Measurements from ENCODE around the gene MIPEP.

MIPEP gene

GRCh38 chr13:23722726-23723453 is 166.3 kb downstream of the MIPEP start:
- in situ Hi-C loops (cut with HindIII; ENCODE audit: low sequenced_read_pairs), result no loop called here

DNA sequence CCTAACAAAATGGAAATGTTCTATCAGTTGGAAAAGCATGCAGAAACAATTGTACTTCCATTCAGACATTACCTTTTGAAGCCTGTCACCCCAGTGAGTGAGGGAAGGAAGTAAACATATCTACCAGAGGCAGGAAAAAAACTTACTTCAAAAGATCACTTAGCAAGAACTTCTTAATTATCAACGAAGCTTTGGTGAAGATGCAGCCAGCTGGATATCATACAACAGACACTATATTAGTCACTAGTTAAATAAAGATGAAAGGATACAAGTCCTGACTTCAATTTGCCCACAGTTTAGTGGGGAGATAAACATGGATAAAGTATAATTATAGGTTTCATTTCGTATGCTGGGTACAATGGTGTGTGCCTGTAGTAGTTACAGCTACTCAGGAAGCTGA is 170.2 kb downstream of the MIPEP start:
- in situ Hi-C loops (cut with HindIII; ENCODE audit: low sequenced_read_pairs), result no loop called here

DNA sequence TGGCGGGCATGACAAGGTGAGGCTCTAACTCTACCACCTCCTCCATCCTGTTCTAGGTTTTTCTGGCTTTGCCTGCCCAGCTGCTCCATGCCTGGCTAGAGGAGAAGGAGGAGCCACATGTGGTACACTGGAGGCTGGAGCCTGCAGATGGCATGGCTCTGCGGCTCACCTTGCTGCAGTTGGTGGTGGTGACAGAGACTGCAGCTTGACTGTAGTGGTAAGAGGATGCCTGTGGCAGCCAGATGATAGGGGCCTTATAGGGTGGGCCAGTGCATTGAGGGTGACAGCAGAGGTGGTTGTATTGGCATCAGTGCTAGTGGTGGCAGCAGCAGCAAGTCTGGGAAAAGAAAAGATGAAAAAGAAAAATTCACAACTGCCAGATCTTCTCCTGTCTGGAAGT is 172.8 kb downstream of the MIPEP start:
- in situ Hi-C loops (cut with HindIII; ENCODE audit: low sequenced_read_pairs), result no loop called here

- in situ Hi-C loops (cut with HindIII; ENCODE audit: low sequenced_read_pairs), result no loop called here
Observed at GRCh38 chr13:23715762-23716235, 173.4 kb downstream of the MIPEP start.

DNA sequence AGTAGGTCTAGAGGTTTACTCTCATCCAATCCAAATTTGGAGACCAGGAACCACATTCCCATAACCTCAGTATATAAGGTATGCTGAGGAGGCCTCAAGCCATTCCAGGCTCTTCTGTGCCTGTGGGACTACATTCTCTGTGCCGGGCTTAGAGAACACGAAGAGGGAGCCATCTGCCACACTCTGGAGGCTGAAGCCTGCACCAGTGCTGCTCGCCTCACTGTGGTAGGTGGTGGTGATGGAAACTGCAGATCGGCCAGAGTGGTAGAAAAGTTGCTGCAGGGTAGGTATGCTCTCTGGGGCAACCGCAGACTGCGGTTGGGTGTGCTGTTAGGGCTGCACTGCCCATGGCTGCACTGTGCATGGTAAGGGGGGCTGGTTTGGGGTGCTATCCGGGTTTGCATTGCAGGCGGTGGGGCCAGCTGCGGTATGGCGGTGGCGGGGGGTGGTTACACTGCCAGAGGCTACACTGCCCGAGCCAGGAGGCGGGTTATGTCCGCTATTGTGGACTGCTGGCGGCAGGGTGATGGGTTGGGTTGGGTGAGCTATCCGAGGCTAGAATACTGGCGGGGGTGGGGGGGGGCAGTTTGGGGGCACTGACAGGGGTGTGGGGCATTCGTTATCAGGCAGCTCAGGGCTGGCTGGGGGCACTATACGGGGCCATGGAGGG is 174.0 kb downstream of the MIPEP start:
- in situ Hi-C loops (cut with HindIII; ENCODE audit: low sequenced_read_pairs), result no loop called here

DNA sequence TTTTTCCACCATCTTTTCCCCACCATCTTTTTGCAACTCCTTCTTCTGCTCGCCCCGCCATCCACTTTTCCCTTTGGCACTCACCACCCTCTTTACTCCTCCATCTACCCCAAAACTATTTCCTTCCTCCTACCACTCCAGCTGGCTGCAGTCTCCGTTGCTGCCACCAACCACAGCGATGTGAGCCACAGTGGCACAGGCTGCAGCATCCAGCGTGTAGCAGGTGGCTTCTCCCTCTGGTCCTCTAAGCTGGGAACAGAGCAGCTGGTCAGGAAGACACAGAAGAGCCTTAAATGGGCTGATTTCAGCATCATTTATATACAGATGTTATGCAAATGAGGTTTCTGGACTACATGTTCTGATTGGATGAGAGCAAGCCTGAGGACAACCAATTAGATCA is 174.5 kb downstream of the MIPEP start:
- in situ Hi-C loops (cut with HindIII; ENCODE audit: low sequenced_read_pairs), result no loop called here

GRCh38 chr13:23711355-23711754 is 177.8 kb downstream of the MIPEP start:
- in situ Hi-C loops (cut with HindIII; ENCODE audit: low sequenced_read_pairs), result no loop called here

DNA sequence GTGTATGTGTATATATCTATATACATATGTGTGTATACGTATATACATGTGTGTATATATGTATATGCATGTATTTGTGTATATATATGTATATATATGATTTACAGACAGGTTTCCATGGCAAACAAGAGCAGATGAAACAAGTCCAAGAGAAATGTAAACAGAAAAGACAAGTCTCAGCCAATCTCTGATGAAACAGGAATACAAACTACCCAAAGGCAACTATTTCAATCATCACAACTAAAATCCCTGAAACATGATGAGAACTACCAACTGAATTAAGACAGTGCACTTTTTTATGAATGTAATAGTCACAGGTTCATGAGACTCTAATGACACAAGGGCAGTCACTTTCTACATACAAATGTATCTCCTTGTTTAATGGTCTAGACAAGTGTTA is 178.8 kb downstream of the MIPEP start:
- in situ Hi-C loops (cut with HindIII; ENCODE audit: low sequenced_read_pairs), result no loop called here

DNA sequence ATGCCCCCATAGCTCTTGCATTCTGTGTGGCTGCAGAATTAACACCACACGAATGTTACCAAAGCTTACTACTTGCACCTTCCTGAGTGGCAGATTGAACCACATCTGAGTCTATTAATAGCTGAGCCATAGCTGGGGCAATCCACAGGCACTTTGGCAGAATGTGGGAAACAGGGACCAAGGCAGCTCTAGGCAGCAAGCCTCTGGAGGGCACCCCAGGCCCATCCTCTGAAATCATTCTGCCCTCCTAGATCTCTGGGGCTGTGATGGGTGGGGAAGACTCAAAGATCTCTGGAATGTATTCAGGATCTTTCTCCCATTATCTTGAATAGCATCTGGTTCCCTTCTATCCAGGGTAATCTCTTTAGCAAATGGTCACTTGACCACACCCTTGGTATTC is 179.7 kb downstream of the MIPEP start:
- in situ Hi-C loops (cut with HindIII; ENCODE audit: low sequenced_read_pairs), result no loop called here

- in situ Hi-C loops (cut with HindIII; ENCODE audit: low sequenced_read_pairs), result no loop called here
Observed at GRCh38 chr13:23707674-23708073, 181.5 kb downstream of the MIPEP start.

- in situ Hi-C loops (cut with HindIII; ENCODE audit: low sequenced_read_pairs), result no loop called here
Observed at GRCh38 chr13:23705583-23705982, 183.6 kb downstream of the MIPEP start.

DNA sequence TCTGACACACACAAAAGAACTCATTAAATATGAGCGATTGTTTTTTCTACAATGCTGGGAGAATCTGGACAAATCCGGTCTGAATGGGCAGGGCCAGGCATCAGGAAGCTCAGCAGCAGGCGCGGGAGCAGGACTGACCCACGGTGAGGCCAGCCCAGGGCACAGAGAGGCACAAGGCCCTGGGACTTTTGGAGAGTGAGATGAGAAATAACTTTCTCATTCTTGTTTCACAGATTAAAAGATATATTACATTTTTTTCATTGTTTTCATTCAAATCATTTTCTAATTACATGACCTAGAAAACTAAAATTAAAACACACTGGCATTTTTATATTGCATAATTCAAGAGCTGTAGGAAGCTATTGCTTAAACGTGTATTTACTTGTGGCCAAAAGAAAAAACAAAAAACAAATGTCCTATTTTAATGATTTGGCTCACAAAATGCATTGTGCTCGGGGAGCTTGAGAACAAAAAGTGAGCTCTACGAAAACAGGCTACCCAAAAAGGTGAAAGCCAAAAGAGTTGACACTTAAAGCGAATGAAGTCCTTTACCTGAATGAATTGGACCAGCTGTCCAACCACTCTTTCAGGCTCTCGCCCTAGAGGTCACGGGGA is 185.8 kb downstream of the MIPEP start:
- in situ Hi-C loops (cut with HindIII; ENCODE audit: low sequenced_read_pairs), result no loop called here

GRCh38 chr13:23701636-23702035 is 187.6 kb downstream of the MIPEP start:
- in situ Hi-C loops (cut with HindIII; ENCODE audit: low sequenced_read_pairs), result no loop called here

DNA sequence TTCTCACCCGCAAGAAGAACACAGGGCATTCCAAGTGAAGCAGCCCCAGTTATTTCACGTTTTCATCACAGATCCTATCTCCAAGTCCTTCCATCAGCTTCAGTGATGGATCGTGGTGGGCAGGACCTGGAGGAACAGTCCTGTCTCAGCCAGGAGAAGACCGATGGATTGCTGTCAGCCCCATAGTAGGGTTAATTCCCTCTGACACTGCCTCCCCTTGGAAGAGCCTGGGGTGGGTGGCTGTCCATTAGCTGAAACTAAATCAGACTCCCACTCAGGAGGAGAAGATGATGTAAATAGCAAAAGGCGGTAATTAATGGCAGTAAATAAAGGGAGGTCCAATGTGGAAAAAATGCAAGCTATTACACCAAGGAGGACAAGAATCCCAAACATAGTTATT is 188.0 kb downstream of the MIPEP start:
- in situ Hi-C loops (cut with HindIII; ENCODE audit: low sequenced_read_pairs), result no loop called here

GRCh38 chr13:23699271-23699670 is 189.9 kb downstream of the MIPEP start:
- in situ Hi-C loops (cut with HindIII; ENCODE audit: low sequenced_read_pairs), result no loop called here

GRCh38 chr13:23697772-23698313 is 191.4 kb downstream of the MIPEP start:
- in situ Hi-C loops (cut with HindIII; ENCODE audit: low sequenced_read_pairs), result no loop called here

DNA sequence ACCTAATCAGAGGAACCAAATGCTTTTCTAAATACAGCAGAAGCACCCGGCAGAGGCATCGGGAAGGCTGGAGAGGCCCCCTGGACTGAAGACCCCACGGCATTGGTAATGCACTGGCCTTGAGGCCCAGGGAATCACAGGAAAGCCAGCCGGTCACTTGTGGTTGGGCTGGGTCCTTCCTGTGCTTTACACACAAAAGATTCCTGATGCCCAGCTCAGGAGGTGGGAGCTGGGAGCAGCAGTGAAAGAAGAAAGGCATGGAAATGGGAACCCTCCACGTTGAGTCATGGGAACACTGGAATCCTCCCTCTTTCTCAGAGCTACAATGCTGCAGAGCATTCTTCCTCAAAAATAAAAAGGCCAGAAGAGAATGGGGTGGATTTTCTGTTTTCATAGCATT is 192.6 kb downstream of the MIPEP start:
- in situ Hi-C loops (cut with HindIII; ENCODE audit: low sequenced_read_pairs), result no loop called here

GRCh38 chr13:23695711-23696464 is 193.3 kb downstream of the MIPEP start:
- in situ Hi-C loops (cut with HindIII; ENCODE audit: low sequenced_read_pairs), result no loop called here

GRCh38 chr13:23695196-23695595 is 194.0 kb downstream of the MIPEP start:
- in situ Hi-C loops (cut with HindIII; ENCODE audit: low sequenced_read_pairs), result no loop called here

GRCh38 chr13:23692816-23693215 is 196.4 kb downstream of the MIPEP start:
- in situ Hi-C loops (cut with HindIII; ENCODE audit: low sequenced_read_pairs), result no loop called here

- in situ Hi-C loops (cut with HindIII; ENCODE audit: low sequenced_read_pairs), result no loop called here
Observed at GRCh38 chr13:23690668-23691067, 198.5 kb downstream of the MIPEP start.

All from DLD1 (cell line).